WTC11 (cell line): ENCODE data around the gene CHADL. TPM values are rescaled to one million over a fixed set of nuclear protein-coding genes. Genes with fewer than 3 reads are reported as not detected.
A peak's percentile ranks its signal among the peaks of the same experiment; 100 is the strongest.

ENCODE experiments used
- ATAC-seq: fragments of 200-7000 bp; cut with Tn5 transposase; 2 replicates; pipeline ENCODE4 v1.10.0; 2021; ENCODE audit warnings: mild to moderate bottlenecking, moderate library complexity
- CTCF ChIA-PET: fragments of 300-600 bp; sonication (Branson Sonifier 250); formaldehyde crosslinking; loops from one replicate; lab custom pipeline; 2021; ENCODE audit warnings: antibody characterized with exemption; lab: Charles Lee
- POLR2A ChIA-PET: fragments of 350-600 bp; sonication (Branson Sonifier 250); formaldehyde crosslinking; loops from one replicate; lab custom pipeline; 2021; ENCODE audit warnings: antibody characterized with exemption; lab: Charles Lee
- DNase-seq: peaks from one replicate; pipeline ENCODE4 v3.0.0; 2021; ENCODE audit warnings: low spot score
- H3K27ac Mint-ChIP-seq: 2 replicates; pipeline ENCODE4 v1.8.0; 2021; ENCODE audit warnings: mixed read lengths
- H3K27me3 Mint-ChIP-seq: 2 replicates; pipeline ENCODE4 v1.8.0; 2021; ENCODE audit warnings: low read depth, mild to moderate bottlenecking, moderate library complexity, mixed read lengths
- H3K36me3 Mint-ChIP-seq: 2 replicates; pipeline ENCODE4 v1.8.0; 2021; ENCODE audit warnings: mixed read lengths
- H3K4me1 Mint-ChIP-seq: 2 replicates; pipeline ENCODE4 v1.8.0; 2022; ENCODE audit warnings: mixed read lengths
- H3K4me3 Mint-ChIP-seq: 2 replicates; pipeline ENCODE4 v1.8.0; 2021; ENCODE audit warnings: mild to moderate bottlenecking, moderate library complexity, mixed read lengths
- H3K9me3 Mint-ChIP-seq: 2 replicates; pipeline ENCODE4 v1.8.0; 2021; ENCODE audit warnings: mixed read lengths
- CBFB ChIP-seq: sonication (generic); formaldehyde crosslinking; IDR thresholded peaks from 2 replicates; pipeline ENCODE4 v1.8.1; 2022; ENCODE audit warnings: mild to moderate bottlenecking, low read depth, missing genetic modification reagents
- CREB1 ChIP-seq: sonication (generic); formaldehyde crosslinking; IDR thresholded peaks from 2 replicates; pipeline ENCODE4 v1.8.0; 2023; ENCODE audit warnings: mild to moderate bottlenecking, missing genetic modification reagents
- CTCF ChIP-seq: fragments of 200-600 bp; IDR thresholded peaks from 2 replicates; pipeline ENCODE4 v1.8.0; 2022; ENCODE audit warnings: antibody characterized with exemption
- E2F1 ChIP-seq: sonication (generic); formaldehyde crosslinking; IDR thresholded peaks from 2 replicates; pipeline ENCODE4 v1.8.0; 2022; ENCODE audit warnings: mild to moderate bottlenecking, missing genetic modification reagents
- E2F5 ChIP-seq: sonication (generic); formaldehyde crosslinking; IDR thresholded peaks from 2 replicates; pipeline ENCODE4 v1.8.1; 2022; ENCODE audit warnings: mild to moderate bottlenecking, moderate library complexity, missing genetic modification reagents
- EMX1 ChIP-seq: fragments of 250-450 bp; sonication (Bioruptor Pico); IDR thresholded peaks from 2 replicates; pipeline ENCODE4 v1.8.0; 2021; ENCODE audit warnings: mild to moderate bottlenecking
- ERG ChIP-seq: fragments of 250-450 bp; sonication (Bioruptor Pico); IDR thresholded peaks from 2 replicates; pipeline ENCODE4 v1.8.0; 2021; ENCODE audit warnings: mild to moderate bottlenecking
- GRHL2 ChIP-seq: fragments of 250-450 bp; sonication (Bioruptor Pico); IDR thresholded peaks from 2 replicates; pipeline ENCODE4 v1.8.0; 2022; ENCODE audit warnings: mild to moderate bottlenecking, moderate library complexity; ENCODE audit not compliant: insufficient replicate concordance, severe bottlenecking
- HMGA2 ChIP-seq: fragments of 250-450 bp; sonication (Bioruptor Pico); IDR thresholded peaks from 2 replicates; pipeline ENCODE4 v1.4.0; 2021; ENCODE audit warnings: mild to moderate bottlenecking, moderate library complexity
- JUN ChIP-seq: sonication (generic); formaldehyde crosslinking; IDR thresholded peaks from 2 replicates; pipeline ENCODE4 v1.8.0; 2023; ENCODE audit warnings: mild to moderate bottlenecking, missing genetic modification reagents
- MYBL2 ChIP-seq: sonication (generic); formaldehyde crosslinking; IDR thresholded peaks from 2 replicates; pipeline ENCODE4 v1.8.1; 2023; ENCODE audit warnings: mild to moderate bottlenecking, moderate library complexity, missing genetic modification reagents
- OVOL2 ChIP-seq: fragments of 250-450 bp; sonication (Bioruptor Pico); IDR thresholded peaks from 2 replicates; pipeline ENCODE4 v1.9.0; 2021; ENCODE audit warnings: mild to moderate bottlenecking, borderline replicate concordance
- PRRX2 ChIP-seq: fragments of 250-450 bp; sonication (Bioruptor Pico); IDR thresholded peaks from 2 replicates; pipeline ENCODE4 v1.8.0; 2021; ENCODE audit warnings: mild to moderate bottlenecking
- USF1 ChIP-seq: sonication (generic); formaldehyde crosslinking; IDR thresholded peaks from 2 replicates; pipeline ENCODE4 v1.8.0; 2022; ENCODE audit warnings: mild to moderate bottlenecking, missing genetic modification reagents
- ZNF263 ChIP-seq: sonication (generic); formaldehyde crosslinking; IDR thresholded peaks from 2 replicates; pipeline ENCODE4 v1.8.1; 2022; ENCODE audit warnings: low read depth, mild to moderate bottlenecking, moderate library complexity, missing genetic modification reagents
- ZNF416 ChIP-seq: fragments of 250-450 bp; sonication (Bioruptor Pico); IDR thresholded peaks from 2 replicates; pipeline ENCODE4 v1.9.0; 2021; ENCODE audit warnings: mild to moderate bottlenecking, inconsistent platforms
- ZNF425 ChIP-seq: fragments of 250-450 bp; sonication (Bioruptor Pico); conservative IDR thresholded peaks from 2 replicates; pipeline ENCODE4 v1.9.0; 2021; ENCODE audit warnings: mild to moderate bottlenecking
- total RNA-seq: library from RNA; stranded (reverse); gene quantifications from 3 replicates; pipeline ENCODE4 v1.2.3, GENCODE V29; 2021

The CHADL gene
- total RNA-seq, 1 experiment from 2014 or later = 1.2 TPM

- no peak for TF ChIP-seq ZNF425
- TF ChIP-seq JUN (CRISPR knock-in tag) = no peak
- no peak for TF ChIP-seq ZNF416 (CRISPR knock-in tag)
- TF ChIP-seq USF1 (CRISPR knock-in tag) = no peak
- TF ChIP-seq CREB1 (CRISPR knock-in tag) = no peak
- TF ChIP-seq GRHL2 (CRISPR knock-in tag) = no peak
- no peak for TF ChIP-seq ERG
- TF ChIP-seq, all 79 proteins: peak for 0
Observed at GRCh38 chr22:41240377-41241132, at the start of gene CHADL (continued).

- DNase-seq = no peak
- H3K9me3 Mint-ChIP-seq = 0 out of 2 replicates have a peak, but pooled peaks cover 3% of the 10 kb centered on the region
- ChIA-PET CTCF (no interaction called here), POLR2A (interaction anchor here (0.7 kb wide), 2 partner anchors 12 to 41 kb away, joined by 3 read pairs; no protein-coding TSS in a partner anchor)
- no peak for ATAC-seq
- H3K27ac Mint-ChIP-seq = peak overlapping the region; percentile 93
- peaks cover 9% of the 10 kb centered on the region for H3K36me3 Mint-ChIP-seq
- H3K4me3 Mint-ChIP-seq = no peak overlapping the region
- H3K27me3 Mint-ChIP-seq = no peaks in the 10 kb centered on the region
- TF ChIP-seq E2F5 (CRISPR knock-in tag) = no peak
- TF ChIP-seq CBFB (CRISPR knock-in tag) = no peak
- TF ChIP-seq OVOL2 (CRISPR knock-in tag) = no peak
- TF ChIP-seq EMX1 = no peak
- TF ChIP-seq E2F1 (CRISPR knock-in tag) = no peak
- no peak for TF ChIP-seq HMGA2 (CRISPR knock-in tag)
- no peak for TF ChIP-seq MYBL2
- no peak for TF ChIP-seq ERG
- no peak for TF ChIP-seq CTCF
- TF ChIP-seq PRRX2 (CRISPR knock-in tag) = no peak
- no peak for TF ChIP-seq ZNF263 (CRISPR knock-in tag)
- H3K4me1 Mint-ChIP-seq = peaks cover 39% of the 10 kb centered on the region
Observed at GRCh38 chr22:41289671-41290070, 48.9 kb upstream of the CHADL start.
